Activated CD4-positive, alpha-beta T cell treated with anti-CD3 and anti-CD28 coated beads, Interleukin-2, amount 50 U/mL, for 48 hours (primary cell): ENCODE results near the gene XKR8.

ENCODE experiments used
- DNase-seq, 2 experiments: peaks; one replicate each; pipeline ENCODE4 v3.0.0-alpha.2; 2020

The XKR8 gene

DNA sequence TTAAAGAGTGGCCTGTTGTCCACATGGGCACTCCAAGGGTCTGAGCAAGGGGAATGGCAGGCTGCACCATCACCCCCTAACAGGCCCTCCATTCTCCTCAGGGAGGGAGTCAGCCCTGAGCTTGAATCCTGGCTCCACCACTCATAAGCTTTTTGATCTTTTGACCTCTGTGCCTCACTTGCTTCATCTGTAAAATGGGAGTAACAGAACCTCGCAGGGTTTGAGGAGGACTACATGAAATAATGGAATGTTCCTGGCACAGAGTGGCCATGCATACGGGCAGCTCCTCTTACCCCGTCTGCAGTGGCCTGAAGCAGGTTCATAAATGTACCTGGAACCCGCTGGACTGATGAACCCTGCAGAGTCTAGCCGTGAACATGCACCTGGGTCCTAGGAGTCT lies 2.1 kb upstream of the XKR8 start:
- DNase-seq = no peak

DNA sequence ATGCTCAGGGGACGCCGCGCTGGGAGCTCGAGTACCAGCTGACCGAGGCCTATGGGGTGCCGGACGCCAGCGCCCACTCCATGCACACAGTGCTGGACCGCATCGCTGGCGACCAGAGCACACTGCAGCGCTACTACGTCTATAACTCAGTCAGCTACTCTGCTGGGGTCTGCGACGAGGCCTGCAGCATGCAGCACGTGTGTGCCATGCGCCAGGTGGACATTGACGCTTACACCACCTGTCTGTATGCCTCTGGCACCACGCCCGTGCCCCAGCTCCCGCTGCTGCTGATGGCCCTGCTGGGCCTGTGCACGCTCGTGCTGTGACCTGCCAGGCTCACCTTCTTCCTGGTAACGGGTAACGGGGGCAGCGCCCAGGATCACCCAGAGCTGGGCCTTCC lies 1.3 kb upstream of the XKR8 start:
- no peak for DNase-seq

DNA sequence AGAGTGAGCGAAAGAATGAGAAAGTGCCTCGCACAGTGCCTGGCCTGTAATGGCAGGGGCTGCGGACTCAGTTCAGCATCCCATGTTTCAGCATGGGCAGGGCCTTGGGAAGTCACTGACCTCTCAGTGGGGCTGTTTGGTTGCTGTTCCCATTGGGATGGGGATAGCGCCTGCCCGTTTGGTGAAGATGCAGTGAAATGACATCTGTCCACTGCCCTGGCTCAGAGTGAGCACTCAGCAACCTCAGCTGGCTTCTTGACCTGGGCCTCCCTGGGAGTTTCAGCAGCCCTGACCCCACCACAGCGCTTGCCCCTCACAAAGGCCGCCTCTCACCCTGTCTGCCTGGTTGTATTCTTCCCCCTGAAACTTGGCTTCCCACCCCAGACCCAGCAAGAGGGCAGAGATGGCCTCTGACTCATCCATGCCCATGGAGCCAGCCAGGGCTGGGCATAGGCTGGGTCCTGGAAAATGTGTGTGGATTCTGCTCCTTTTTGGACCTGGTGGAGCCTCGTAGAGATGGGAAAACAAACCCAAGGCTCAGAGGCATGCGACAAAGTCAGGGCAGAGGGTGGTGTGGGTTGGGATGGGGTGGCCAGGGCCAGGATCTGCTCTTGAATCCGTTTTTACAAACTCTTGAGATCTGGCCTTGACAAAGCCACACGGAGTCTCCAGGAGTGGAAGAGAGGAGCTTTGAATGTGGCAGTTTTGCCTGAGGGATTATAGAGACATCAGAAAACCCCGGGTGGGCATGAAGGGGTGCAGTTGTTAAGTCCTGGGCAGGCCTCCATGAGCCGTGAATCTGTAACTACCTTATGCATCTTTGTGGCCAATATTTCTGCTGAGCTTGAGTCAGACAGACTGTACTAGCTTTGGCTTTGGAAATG lies 1.2 kb downstream of the XKR8 start:
- DNase-seq = no peak

DNA sequence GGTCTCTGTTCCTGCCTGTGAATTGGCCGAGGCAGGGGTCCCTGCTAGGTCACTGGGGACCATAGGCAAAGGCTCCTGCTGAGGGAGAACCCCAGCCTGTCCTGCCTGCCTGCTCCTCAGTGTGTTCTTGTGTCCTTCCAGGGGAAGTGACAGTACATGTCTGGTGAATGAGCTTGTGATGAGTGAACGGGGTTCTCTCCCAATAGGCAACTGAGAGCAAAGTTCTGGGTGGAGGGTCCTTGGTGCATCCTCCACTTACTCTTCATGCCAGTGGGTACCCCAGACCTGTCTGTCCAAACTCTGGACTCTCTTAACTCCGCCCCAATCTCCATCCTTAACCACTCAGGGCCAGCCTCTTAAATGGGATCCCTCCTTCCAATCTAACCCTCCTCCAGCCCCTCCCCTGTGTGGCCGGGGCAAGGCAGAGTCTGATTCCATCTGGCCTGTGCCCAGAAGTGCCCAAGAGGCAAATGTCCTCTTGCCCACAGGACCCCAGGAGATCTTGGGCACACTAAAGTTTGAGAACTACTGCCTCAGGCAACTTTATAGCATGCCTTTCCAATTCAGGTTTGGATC lies 2.0 kb downstream of the XKR8 start:
- DNase-seq = no peak

DNA sequence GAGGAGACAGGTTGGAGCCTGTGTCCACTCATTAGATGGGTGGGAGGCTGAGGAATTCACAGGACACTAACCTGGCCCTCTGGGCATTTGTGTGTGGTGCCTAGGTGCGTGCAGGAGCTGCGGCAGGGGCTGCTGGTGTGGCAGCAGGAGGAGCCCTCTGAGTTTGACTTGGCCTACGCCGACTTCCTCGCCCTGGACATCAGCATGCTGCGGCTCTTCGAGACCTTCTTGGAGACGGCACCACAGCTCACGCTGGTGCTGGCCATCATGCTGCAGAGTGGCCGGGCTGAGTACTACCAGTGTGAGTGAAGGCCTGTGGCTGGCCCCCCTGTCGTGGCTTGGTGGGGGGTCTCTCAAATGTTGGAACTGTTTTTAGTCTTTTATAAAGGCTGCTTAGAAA lies 3.6 kb downstream of the XKR8 start:
- no peak for DNase-seq

DNA sequence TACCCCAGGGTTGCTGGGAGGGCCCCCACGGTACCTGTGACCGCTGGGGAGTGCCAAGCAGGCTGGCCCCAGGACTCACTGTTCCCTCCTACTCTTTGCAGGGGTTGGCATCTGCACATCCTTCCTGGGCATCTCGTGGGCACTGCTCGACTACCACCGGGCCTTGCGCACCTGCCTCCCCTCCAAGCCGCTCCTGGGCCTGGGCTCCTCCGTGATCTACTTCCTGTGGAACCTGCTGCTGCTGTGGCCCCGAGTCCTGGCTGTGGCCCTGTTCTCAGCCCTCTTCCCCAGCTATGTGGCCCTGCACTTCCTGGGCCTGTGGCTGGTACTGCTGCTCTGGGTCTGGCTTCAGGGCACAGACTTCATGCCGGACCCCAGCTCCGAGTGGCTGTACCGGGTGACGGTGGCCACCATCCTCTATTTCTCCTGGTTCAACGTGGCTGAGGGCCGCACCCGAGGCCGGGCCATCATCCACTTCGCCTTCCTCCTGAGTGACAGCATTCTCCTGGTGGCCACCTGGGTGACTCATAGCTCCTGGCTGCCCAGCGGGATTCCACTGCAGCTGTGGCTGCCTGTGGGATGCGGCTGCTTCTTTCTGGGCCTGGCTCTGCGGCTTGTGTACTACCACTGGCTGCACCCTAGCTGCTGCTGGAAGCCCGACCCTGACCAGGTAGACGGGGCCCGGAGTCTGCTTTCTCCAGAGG lies 6.8 kb downstream of the XKR8 start:
- no peak for DNase-seq

DNA sequence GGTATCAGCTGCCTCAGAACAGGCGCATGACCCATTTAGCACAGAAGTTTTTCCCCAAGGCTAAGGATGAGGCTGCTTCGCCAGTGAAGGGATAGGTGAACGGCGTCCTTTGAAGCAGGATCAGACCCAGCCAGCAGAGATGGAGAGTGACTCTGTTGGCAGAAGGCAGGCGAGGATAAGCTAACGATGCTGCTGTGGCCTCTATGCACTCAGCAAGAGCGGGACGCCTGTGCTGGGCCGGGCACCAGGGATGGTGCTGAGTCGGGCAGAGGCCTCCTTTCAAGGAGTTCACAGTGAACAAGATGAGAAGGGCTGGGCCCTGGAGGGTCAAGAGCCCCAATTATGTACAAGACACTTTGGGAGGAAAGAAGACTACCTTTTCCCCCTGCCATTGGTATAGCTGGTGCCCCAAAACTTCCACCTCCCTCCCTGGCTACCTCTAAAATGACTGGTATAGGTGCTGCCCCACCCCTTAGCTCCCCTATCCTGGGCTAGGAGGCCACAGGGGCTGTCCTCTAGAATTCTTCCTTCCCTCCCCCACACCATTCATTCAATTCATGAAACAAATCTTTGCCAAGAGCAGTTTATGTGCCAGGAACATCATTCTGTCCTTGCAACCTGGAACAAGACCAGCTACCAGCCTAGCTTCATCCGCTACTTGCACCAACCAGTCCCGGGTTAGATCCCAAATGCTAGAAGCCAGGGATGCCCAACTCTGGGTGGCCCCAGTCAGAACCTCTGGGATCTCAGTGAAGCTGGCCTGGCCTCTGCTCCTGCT lies 7.5 kb downstream of the XKR8 start:
- no peak for DNase-seq

DNA sequence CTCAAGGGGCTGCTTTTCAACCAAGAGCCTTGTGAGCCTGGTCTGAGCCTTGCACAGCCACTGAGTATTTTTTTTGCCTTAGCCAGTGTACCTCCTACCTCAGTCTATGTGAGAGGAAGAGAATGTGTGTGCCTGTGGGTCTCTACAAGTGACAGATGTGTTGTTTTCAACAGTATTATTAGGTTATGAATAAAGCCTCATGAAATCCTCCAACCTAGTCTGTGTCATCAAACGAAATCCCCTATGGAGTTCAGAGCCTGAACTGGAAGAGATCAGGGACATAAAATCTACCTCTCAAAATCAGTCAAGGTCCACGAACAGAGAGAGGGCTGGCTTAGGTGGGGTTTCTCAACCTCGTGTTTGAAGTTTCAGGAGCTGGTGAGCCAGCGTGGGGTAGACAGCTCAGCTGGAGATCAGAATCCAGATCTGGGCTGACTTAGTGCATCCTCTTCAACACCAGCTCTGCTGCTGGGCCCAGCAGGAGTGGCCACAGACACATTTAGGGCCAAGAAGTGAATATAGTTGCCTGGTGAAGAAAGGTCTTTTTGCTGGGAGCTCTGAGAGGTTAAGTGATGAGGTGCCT lies 8.2 kb downstream of the XKR8 start:
- peak in 1 of 2 experiments; percentile 19 for DNase-seq

DNA sequence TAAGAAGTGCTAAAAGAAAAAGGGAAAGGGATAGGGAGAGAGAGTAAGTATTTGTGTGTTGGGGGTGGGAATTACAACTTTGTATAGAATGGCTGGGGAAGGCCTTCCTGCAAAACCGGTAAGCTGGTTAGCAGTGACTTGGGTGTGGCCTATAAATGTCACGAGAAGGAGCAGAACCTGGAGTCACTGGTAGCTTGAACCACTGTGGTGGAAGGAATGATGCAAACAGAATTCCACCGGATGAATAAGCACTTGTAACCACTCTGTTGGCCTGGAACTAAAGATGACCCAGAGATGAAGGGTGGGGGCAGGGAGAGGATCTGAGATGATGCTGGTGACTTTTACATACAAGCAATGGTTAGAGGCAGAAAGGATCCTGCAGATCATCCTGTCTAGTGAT lies 8.9 kb downstream of the XKR8 start:
- DNase-seq = peak in 1 of 2 experiments; percentile 30

DNA sequence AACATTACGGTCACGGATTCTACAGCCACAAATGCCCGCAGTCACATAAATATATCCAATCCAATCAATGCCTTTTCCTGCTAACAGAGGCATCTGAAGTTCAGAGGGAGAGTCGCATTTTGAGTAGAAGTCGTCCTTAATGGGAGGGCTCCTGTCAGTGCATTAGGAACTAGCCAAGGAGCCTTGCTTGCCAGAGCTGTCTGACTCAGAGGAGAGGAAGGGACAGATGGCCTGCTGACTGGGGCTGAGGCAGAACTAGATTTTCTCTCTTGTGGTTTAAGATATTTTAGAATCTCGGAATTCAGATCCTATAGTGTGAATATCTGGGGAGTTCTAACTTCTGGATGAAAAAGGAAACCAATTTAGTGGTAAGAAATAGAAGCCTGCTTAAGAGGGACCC lies 10.6 kb downstream of the XKR8 start:
- no peak for DNase-seq

DNA sequence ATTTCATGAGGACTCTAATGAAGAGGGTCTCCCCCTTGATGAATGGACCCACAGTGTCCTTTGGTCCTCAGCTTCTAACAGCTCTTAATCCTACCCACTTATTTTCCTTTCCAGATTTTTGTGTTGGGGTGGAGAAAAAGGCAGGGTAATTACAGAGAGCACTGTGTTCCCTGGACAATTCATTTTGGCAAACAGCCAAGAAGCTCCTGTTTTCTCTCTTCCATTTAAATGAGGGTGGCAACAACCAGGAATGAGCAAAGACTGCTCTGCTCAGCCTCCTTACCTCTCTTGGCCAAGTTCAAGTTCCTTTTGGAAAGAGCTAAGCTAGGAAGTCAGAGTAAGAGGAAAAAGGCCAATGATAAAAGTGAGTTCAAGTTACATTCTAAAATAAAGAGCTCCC lies 11.9 kb downstream of the XKR8 start:
- no peak for DNase-seq

DNA sequence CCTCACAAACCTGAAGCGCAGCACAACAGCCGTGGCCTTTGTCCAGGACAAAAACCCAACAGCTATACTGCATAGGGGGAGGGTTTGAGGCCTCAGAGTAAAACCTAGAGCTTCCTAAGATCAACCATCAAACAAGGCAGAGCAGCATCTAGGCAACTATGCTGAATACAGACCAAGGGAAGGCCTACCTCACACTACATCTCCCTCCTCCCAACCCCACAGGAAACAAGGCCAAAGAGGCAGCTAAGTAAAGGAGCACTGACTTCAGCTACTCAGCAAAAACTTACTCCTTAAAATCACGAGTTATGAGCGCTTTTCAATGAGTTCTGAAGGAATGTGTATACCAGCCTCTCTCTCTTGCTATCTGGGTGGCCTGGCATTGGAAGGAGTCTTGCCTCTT lies 12.4 kb downstream of the XKR8 start:
- no peak for DNase-seq

DNA sequence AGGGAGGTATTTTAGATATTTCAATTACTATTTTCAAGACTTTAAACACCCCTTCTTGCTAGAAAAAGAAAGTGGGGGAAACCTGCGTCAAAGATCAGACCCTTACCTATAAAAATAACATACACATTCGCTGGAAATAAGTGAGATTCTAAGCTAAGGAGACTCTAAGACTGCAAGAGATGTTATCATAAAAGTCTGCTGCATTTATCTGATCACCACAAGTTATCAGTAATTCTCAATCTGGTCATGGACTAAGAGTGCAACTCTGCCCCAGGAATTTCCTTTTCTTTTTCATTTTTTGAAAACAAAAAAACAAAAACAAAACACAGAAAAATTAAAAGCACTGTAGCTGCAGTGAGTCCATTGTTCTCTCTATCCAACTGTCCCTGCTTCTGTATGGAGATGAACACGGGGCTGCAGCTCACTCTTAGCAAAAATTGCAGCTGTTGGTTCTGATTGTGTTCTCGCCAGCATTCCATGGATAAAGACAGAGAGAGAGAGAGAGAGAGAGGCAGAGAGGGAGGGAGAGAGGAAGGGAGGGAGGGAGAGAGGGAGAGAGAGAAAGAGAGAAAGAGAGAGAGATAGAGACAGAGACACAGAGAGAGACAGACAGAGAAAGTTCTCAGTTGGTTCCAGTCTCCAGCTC lies 14.1 kb downstream of the XKR8 start:
- DNase-seq = no peak

DNA sequence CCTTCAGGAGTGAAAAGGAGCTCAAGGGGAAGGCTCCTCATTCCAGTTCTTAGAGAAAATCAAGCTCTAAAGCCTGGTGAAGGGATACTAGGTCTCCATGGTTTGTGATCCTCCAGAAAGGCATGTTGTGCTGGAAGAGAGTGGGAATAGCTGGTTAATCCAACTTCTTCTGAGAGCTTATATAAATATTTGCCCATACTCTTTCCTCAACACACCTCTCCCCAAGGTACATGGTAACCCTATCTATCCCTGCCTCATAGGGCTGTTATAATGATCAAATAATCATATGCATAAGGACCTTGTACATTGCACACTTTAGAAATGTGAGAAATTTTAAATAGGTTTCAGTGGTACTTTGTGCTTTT lies 14.6 kb downstream of the XKR8 start:
- no peak for DNase-seq

DNA sequence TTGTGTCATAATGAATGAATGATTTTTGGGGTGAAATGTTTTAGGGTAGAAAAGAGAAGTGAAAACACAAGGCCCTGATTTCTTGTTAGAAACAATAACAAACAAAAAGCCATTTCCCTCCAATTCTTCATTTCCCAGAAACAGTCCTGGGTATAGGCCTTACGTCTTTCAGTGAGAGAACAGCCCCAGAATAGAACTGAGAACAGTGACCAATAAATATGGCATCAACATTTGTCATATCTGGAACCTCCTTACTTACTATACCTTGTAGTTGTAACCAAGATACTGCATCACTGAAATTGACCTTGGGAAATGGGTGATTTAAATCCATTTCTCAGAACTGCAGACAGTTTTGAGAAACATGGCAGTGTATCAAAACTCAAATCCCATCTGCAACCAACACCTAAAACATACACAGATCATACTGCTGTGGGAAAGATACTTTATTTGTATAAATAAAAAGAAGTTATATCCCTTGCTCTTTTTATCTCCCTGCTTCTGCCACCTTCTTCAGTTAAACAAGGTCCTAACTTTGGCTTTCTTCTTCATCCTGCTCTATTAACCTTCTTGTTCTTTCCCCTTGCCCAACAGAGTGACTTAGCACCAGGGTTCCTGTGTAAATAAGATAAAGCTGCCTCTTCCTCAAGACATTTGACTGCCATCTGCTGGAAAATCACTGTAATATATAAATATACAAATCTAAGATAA lies 19.5 kb downstream of the XKR8 start:
- no peak for DNase-seq

DNA sequence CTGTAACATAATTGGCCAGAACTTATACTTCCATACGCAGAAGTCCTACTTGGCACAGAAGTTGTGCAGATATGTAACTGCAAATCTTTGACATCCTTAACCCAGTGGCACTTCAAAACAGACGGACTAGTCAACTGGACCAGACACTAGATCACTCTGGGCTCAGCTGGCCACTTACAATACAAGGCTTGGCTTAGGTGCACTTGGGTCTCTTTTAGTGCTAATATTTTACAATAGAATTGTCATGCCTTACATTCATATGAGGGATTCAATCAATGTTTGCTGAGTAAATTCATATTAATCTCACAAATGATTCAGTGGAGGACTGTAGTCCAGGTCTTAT lies 20.1 kb downstream of the XKR8 start:
- no peak for DNase-seq

DNA sequence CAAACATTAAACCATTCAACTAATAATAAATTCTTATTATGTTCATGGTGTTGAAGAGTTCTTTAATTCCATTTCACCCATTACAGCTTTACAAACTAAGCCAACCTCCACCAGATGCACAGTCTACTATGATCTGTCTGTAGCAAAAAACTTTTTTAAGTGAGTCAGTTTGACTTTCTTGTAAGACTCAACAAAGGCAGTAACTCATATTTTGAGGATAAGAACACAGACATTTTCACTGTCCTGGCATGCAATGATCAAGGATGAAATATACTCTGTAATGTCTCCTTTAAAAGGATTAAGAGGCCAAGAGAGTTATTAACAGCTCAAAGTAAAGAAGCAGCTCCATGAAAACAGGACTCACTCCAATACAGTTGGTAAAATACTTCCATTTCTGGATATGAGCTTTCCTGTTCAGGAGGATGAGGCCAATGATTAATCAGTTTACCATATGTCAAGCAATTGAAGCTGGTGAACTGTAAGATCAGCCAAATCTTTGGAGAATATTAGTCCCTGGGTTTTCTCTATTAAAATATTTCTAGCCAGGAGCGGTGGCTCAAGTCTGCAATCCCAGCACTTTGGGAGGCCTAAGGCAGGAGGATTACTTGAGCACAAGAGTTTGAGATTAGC lies 20.6 kb downstream of the XKR8 start:
- DNase-seq = no peak

DNA sequence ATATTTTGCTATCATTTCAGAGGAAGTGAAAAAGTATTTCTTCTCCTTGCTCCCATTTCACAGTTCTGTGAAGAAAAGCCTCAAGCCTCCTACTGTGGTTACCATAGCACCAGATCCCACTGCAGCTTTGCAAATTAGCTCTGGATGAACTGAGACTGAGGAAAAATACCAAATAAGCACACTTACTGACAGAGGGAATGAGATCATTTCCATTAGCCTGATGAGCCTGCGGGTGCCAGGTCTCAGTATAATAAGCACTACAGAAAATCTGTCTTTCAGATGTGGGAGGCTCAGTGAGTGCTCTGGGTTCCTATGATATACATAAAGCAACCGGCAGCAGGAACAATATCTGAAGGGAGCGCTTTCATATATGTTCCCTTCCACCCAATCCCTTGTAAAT lies 21.4 kb downstream of the XKR8 start:
- DNase-seq = no peak

DNA sequence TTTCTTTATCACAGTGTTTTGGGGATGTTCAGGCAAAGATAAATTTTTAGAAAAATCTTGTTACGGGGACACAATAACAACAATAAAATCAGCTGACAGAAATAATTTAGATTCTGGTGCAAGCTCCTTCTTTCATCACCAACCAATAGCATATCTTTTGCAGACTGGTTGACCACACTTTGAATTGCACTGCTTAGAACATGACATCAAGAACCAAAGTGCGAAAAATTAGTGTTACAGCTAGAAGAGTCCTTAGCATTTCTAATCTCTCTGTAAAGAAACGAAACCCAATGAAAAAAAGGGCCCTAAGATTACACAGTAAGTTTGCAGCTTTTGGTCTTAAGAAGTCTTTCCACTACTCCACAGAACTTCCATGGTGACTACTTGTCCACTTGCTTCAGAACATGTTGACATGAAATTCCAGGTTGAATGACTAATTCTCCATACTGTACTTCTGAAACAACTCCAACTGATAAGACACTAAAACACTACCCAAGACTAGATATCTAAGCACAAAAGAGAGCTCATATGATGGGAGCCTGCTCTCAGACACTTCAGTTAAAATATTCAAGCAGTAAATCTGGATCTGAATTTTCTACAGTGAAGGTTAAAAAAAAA lies 31.3 kb downstream of the XKR8 start:
- no peak for DNase-seq

DNA sequence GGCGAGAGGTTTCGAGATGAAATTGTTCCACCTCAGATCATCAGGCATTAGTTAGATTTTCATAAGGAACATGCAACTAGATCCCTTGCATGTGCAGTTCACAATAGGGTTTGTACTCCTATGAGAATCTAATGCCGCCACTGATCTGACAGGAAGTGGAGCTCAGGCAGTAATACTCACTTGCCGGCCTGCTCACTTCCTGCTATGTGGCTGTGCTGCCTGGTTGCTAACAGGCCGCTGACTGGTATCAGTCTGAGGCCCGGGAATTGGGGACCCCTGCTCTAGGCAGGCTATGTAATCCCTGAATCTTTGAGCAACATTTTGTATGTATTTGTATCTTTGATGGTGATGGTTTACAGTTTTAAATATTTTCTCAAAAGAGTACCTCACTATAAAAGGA lies 32.5 kb downstream of the XKR8 start:
- DNase-seq = peak; percentile 39 to 46

DNA sequence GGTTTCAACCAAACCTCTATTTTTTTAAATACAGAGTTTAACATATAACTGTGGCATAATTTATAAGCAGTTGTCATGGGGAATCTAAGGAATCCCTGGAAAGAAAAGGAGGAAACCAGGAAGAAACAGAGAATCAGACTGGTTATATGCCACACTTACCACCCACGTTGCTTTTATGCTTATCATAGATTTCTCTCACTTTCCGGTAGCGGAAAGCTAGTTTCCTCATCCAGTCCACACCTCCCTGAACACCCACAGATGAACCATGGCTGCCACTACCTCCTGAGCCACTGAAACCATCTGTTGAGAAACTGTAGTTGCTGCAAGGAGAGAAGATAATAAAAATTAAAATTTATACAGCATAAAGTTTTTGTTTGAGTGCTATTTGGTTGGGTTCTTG lies 33.5 kb downstream of the XKR8 start:
- DNase-seq = peak in 1 of 2 experiments; percentile 25
